HG03354 (cell line): ENCODE measurements around the gene RNASEH1.

Experiments used
- ATAC-seq: cut with Tn5 transposase; IDR thresholded peaks from one replicate; pipeline ENCODE4 v1.9.1; 2021; ENCODE audit warnings: mild to moderate bottlenecking; ENCODE audit not compliant: unreplicated experiment, poor library complexity, severe bottlenecking

Gene RNASEH1, protein sequence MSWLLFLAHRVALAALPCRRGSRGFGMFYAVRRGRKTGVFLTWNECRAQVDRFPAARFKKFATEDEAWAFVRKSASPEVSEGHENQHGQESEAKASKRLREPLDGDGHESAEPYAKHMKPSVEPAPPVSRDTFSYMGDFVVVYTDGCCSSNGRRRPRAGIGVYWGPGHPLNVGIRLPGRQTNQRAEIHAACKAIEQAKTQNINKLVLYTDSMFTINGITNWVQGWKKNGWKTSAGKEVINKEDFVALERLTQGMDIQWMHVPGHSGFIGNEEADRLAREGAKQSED

DNA sequence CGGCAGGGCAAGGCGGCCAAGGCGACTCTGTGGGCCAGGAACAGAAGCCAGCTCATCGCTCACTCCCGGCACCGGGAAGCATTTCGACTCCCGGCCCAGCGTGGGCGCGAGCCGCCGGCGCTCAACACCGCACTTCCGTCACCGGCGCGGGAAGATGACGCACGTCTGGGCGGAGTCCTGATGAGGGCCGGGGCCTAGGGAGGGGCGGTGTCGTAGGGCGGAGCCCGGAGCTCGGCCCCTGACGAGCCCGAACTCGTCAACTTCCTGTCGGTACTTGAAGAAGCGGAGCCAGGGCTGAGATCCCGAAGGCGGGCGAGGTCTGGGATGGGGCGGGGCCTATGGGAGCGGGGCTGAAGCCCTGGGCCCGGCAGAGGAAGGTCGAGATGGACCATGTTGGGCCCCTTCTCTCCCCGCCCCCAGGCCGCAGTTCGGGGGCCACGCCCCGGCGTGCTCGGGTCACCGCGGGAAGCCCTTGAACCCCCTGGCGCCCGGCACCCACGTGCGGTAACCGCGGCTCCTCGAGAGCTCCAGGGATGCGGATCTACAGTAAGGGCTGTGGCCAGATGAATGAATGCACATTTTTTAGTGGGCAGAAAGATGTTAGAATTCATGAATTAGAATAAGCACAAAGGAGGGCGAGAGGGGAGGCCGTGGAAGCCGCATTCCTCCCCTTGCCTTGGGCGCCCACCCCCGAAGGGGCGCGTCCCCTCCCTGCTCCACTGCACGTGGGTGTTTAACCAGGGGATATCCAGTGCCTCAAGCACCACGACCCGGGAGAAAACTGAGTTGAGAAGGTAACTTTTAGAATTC, at the start of gene RNASEH1:
Gene RNASEH1, minus strand, starts transcription at position 129 of the 810 bp plus-strand sequence. Its CDS starts 73 bp downstream, at position 56.
- peak; percentile 95 for ATAC-seq

DNA sequence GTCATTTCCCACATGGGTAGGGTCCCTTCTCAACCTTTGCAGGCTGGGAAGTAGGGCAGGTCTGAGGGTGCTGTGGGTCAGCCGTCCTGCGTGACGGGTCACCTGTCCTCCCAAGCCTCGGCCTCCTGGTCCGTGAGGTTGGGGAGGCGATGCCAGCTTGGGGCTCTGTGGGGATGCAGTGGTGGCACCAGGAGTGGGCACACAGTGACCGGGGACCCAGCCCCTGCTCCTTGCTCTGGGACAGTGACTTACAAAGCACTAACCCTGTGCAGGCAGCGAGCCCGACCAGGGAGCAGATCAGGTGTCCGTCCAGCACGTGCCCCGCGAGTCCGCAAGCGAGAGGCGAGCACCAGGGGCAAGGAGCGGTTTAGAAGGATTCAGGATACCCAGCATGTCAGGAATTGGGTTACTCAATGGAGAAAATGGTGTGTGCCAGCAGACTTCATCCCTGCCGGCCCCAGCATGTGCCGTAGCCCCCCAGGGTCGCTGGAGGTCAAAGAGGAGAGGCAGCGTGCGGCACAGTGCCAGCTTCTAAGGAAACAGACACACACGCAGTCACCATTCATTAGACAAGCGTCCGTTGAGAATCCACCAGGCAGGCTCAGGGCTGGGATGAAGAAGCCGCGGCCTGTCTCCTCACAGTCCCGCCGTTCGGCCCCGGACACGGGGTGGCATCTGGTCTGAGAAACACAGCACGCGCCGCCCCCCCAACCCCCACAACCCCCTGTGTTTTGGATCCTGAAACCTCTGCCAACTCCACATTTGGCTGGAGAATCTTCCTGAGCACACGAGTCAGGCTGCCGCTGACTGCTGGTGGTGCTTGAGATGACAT, 48.5 kb upstream of the RNASEH1 start:
- no peak for ATAC-seq

DNA sequence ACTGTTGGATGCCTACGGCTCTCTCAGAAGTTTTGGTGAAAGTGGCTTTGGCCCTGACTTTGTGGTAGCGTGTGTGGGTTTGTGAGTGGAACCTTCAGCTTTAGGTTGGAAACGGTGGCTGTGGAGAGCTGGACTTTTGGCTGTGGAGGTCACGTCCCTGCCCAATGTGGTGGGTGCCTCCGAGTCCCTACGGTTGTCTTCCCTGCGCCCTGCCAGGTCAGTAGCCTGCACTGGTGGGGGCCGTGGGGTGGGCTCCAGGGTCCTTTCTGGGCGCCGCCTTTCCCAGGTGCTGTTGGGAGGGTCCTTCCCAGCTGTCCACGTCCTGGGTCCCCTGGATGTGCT, 47.9 kb upstream of the RNASEH1 start:
- no peak for ATAC-seq

DNA sequence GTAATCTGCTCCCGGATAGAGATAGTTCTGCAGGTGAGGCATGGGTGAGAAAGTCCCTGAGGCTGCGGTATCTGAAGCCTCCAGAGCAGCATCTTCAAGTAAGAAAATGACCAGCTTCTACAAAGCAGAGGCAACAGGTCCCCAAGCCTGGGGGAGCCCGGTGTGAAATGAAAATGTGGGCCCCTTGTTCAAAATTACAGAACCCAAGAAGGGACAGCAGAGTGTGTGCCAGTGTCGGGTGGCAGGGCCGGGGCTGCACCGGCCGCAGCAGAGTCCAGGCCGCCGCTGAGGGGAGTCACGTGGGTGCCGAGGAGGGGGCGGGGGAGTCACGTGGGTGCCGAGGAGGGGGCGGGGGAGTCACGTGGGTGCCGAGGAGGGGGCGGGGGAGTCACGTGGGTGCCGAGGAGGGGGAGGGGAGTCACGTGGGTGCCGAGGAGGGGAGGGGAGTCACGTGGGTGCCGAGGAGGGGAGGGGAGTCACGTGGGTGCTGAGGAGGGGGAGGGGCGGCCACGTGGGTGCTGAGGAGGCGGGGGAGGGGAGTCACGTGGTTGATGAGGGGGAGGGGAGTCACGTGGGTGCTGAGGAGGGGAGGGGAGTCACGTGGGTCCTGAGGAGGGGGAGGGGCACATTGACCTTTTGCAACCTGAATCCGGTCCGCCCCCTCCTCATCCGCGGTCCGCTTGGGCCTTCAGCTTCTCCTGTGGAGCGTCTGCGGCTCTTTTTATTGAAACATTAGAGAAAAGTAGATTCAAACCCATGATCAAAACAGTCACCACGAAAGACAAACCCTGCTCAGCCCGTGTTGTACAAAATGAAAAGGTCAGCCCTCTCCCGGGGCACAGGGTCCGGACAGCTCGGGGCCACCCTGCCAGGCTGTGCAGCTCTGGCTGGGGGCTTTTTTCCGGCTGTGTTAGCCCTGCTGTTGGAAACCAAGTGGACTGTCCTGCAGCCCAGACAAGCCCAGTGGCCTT, 47.1 kb upstream of the RNASEH1 start:
- ATAC-seq = no peak

DNA sequence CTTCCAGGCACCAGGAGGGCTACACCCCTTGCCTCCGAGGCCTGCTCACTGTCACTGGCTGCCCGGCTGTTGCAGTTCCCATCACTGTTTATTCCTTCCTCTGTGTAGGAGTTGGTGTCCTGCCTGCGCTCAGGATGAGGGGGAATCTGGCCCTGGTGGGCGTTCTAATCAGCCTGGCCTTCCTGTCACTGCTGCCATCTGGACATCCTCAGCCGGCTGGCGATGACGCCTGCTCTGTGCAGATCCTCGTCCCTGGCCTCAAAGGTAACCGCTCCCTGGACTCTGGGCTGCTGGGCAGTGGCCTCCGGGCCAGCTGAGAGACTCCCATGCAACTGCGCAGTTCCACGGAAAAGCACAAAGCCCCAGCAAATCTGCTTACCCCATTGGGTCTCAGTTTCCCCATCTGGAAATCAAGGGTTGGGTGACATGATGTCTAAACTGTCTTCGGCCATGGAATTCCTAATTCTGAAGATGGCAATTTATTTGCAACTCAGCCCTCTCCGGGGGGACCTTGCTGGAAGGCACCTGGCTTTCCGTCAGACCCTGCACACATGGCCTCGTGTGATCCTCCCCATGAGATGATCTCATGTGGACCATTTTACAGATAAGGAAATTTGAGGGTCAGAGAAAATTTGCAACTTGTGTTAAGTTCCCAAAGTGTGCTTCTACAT, 46.2 kb upstream of the RNASEH1 start:
- ATAC-seq = no peak

DNA sequence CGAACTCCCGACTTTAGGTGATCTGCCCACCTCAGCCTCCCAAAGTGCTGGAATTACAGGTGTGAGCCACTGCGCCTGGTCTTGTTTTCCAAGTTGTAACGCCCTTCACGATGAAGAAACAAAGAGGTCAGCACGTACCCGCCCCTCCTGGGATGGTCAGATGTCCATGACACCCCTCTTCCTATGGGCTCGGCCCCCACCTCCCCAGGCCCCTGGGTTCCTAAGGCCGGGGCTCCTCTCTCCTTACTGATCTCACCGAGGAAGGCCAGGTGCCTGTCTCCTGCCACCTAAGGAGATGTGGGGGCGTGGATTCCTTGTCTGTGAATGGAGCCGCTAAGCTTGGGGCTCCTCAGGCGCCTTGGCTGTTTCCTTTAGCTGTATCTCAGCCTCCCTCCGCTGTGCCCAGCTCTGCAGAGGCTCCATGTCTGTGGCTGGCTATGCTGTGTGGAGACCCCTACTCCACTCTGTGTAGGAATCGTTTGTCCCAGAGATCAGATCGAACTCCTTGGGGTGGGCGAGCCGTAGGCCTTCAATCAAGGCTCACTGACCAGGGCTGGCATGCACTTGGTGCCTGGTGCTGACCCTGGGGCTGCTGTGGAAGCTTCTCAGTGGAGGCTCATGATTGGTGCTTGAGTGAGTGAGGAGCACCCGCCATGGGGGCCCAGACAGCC, 45.5 kb upstream of the RNASEH1 start:
- ATAC-seq = no peak

DNA sequence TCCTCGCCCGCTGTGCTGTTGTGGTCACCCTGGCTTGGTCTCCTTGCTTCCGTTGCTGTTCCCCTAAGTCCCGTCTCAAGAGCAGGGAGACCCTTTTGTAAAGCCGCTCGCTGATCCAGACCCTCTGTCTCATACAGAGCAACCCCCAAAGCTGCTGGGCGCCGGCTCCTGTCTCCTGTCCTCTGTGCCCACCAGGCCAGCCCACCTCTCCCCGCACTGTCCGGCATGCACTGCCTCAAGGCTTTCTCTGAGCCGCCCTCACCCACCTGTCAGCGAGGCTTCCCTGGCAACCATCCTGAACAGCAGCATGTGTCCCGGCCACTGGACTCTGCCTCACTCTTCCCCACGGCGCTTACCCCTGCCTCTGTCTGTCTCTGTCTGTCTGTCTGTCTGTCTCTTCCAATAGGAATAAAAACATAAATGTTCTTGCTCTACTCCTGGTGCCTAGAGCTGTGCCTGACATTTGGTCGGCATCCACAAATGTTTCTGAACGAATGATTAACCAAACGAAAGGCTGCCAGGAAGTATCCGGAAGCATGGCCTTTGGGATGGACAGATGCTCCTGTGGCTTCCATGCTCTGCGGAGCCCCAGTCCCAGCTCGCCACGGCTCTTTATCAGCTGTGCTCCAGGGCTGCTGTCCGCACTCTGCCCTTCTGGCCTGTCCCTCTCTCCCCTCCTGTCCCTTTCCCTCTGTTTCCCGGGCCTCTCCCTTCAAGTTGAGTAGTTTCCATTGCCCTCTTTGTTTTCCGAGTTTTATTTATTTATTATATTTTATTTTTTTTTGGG, 44.6 kb upstream of the RNASEH1 start:
- ATAC-seq = no peak

DNA sequence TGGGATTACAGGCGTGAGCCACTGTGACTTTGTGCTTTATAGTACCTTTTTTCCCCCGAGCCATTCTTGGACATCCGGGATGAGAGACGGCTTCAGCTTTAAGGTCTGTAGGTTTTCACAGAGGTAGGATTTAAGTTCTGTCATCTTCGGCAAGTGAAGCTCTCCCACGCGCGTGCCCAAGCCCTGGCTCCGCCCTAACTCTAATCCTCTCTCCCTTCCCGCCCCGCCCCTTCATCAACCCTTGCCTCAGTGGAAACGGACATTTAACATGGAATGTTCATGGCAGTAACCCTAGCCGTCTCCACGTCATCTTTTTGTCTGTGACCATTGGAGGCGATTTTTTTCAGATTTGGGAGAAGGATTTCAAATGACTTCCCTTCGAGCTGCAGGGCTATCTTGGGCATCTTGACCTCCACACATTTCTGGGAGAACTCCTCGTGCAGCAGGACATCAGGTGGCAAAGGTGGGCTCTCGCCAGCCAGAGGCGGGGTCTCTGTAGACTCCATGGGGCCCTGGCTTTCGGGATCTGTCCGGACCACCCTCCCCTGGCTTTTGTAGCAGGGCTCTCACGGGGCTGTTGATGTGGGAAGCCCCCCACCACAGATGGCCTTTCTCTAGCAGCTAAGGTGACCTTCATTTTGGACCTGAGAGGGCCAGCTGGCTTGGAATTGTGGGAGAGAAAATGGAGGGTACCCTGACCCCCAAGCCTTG, 43.6 kb upstream of the RNASEH1 start:
- ATAC-seq = no peak

DNA sequence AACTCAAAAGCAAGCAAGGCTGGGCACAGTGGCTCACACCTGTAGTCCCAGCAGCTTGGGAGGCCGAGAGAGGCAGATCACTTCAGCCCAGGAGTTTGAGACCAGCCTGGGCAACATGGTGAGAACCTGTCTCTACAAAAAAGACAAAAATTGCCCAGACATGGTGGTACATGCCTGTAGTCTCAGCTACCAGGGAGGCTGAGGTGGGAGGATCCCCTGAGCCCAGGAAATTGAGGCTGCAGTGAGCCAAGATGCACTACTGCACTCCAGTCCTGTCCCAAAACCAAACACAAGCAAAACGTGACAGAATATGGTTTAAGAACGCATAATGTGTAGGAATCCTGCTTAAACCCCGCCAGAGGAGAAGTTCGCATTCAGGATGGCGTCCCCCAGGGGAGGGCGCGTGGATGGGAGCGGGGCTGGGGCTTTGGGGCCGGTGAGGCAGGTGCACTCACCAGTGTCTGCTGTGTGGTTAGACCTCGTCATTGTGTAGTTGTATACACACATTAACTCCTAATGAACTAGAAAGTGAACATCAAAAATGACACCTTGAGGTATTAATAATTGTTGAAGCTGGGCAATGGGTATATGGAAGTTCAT, 42.2 kb upstream of the RNASEH1 start:
- ATAC-seq = no peak

DNA sequence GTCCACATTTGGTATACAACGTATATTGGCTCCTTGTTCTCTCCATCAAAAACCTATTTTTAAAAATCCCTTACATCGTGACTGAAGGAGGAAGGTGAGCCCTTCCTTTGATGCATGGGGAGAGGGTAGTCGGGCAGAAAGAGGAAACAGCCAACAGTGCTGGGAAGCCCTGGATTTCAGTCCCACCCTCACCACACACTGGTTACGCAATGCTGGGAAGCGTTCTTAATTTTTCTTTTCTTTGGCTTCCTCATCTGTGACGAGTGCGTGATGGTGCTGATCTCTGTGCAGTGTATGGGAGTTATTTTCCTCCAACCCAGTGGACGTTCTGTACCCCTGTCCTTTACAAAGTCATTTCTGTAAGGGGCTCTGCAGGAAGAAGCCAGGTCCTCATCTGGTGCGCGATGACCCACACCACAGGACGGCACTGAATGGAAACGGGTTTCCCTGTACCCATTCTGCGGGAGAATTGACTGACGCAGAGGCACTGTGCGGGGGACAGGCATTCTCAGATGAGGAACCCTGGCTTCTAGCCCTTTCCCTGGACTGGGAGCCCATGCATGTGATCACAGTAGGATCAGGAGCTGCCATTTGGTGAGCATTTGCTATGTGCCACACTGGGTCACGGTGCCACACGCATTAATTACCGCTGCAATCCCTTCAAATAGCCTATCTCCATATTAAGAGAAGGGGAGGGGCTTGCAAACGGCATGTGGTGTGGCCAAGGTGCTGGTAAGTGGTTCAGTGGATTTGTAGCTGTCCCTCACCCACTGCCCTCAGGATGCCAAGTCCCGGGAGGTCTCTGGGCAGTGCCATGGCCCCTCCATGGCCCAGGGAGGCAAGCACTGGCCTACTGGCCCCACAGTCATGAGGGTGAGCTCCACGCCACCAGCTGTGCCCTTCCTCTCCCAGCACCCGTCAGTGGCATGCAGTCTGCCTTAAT, 41.0 kb upstream of the RNASEH1 start:
- ATAC-seq = no peak

DNA sequence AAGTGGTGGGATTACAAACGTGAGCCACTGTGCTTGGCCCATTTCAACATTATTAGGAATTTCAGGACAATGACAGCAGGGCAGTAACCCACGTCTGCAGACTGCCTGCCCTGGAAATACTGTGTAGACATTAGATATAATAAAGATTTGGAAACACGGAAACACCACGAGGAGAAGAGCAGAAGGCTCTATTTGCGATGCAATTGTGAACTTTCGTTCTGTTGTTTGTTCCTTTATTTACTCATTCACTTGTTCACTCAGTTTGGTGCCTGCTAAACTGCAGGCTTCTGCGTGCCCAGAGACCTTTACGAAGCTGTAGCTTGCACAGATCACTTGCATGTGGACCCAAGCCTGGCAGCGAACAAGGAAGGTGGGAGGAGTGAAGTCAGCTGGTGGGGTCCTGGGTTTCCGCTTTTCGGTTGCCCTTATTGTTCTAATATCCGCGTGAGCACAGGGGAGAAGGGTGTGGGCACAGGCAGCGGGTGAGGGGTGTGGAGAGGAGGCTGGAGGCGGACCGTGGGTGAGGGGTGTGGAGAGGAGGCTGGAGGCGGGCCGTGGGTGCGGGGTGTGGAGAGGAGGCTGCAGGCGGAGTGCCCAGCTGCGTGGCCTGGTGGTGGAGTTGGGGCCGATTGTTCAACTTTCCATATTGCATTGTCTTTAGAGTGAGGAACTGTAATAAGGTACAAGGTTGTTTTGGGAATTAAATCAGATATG, 40.2 kb upstream of the RNASEH1 start:
- ATAC-seq = no peak

DNA sequence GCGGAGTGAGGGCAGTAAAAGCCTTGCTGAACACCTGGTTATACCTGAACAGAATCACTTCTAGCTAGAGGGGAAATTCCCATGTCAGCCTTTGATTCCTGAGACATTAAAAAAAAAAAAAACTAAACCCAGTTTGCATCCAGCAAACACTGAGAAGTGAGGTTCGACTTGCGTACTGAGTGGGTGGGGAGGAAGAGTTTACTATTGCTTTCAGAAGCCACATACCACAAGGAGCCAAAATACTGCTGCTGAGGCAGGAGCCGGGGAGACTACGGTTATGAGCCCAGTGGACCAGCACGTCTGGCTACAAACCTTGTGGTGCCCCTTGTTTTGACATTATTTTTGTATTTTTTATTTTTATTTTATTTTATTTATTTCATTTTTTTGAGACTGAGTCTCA, 39.4 kb upstream of the RNASEH1 start:
- no peak for ATAC-seq

DNA sequence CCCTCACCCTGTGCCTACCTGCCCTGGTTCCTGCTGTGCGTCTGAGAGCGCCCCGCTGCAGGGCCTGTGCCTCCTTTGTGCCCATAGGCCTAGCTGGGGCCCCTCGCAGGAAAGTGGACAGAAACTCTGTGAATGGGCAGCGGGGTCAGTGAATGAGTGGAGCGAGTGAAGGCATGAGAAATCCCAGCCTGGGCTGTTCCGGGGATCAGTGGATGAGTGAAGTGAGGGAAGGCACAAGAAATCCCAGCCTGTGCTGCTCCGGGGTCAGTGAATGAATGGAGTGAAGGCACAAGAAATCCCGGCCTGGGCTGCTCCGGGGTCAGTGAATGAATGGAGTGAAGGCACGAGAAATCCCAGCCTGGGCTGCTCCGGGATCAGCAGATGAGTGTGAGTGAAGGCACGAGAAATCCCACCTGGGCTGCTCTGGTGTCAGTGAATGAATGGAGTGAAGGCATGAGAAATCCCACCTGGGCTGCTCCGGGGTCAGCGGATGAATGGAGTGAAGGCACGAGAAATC, 38.8 kb upstream of the RNASEH1 start:
- ATAC-seq = no peak

DNA sequence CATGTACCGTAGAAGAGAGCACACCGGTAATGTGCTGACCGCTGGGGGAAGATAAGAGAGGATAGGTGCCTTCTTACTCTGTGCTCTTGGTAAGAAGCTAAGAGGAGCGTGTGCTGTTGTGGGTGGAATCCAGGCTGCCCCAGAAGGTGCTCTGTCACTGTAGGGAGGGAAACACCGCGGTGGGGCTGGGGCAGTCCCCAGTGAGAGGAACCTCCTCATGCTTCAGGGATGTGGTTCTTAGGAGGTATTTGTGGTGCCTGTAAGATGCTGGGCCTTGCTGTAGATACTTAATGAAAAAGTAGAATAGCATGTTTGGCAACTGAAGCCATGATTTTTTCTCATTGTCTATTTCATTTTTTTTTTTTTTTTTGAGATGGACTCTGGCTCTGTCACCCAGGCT, 37.9 kb upstream of the RNASEH1 start:
- peak; percentile 70 for ATAC-seq

DNA sequence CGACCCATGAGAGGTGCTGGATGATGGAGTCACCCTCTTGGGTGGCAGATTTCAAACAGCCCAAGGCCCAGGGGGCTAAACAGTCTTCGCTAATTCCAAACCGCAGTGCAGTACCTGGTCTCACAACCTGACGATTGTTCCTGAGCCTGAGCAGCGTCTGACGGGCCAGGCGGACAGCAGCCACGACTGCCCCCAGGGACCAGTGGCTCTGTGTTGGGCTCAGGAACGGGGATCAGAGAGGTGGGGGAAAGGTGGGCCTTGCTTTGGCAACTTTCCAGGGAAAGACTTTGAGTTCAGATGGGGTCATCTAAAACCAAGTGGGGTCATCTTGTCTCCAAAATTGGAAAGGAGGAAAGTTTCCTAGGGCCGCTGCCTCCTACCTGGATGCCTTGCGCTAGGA, 37.3 kb upstream of the RNASEH1 start:
- ATAC-seq = no peak
